ENCODE data around the gene MEA1.

Gene MEA1

DNA sequence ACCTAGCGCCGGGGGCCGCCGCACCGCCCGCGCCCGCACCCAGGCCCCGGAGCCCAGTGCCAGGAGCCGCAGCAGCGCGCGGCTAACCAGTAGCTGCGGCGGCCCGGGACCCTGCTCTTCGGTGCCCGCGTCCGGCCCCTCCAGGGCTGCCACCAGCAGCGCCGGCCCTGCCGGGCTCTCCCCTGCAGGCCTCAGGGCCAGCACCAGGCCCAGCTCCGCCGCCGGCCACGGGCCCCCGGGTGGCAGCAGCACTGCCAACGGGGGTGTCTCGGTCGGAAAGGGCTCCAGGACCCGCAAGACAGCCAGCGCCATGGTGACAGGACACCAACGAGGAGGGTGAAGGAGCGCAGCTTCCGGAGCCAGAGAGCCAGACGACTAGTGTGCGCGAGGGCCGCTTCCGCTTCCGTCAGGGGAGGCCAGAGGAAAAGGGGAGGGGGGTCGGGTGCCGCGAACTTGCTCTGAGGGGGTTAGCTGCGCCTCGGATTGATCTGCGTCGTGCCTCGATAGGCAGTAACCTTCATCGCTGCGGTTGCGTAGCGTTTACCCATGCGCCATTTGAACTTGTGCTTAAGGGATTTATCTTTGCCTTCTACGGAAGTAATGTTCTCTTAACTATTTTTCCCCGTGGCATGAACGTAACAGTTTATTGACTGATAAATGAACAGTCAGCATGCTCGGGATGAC lies 34.8 kb downstream of the MEA1 start, which contains the start of gene PEX6 (continued):
- TF ChIP-seq, protein P1, sequence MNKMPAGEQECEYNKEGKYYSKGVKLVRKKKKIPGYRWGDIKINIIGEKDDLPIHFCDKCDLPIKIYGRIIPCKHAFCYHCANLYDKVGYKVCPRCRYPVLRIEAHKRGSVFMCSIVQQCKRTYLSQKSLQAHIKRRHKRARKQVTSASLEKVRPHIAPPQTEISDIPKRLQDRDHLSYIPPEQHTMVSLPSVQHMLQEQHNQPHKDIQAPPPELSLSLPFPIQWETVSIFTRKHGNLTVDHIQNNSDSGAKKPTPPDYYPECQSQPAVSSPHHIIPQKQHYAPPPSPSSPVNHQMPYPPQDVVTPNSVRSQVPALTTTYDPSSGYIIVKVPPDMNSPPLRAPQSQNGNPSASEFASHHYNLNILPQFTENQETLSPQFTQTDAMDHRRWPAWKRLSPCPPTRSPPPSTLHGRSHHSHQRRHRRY (tag by site-specific recombination; IDR thresholded peaks at IDR 0.05), result no peak
- TF ChIP-seq, protein P2, sequence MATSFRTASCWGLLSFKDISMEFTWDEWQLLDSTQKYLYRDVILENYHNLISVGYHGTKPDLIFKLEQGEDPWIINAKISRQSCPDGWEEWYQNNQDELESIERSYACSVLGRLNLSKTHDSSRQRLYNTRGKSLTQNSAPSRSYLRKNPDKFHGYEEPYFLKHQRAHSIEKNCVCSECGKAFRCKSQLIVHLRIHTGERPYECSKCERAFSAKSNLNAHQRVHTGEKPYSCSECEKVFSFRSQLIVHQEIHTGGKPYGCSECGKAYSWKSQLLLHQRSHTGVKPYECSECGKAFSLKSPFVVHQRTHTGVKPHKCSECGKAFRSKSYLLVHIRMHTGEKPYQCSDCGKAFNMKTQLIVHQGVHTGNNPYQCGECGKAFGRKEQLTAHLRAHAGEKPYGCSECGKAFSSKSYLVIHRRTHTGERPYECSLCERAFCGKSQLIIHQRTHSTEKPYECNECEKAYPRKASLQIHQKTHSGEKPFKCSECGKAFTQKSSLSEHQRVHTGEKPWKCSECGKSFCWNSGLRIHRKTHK (tag by site-specific recombination; IDR thresholded peaks at IDR 0.05), result no peak
- 0 out of 2 replicates have a peak, but pooled peaks have one; percentile 55 for TF ChIP-seq ZNF24 (tag by site-specific recombination; IDR thresholded peaks at IDR 0.05)
- TF ChIP-seq SCRT2 (tag by site-specific recombination; IDR thresholded peaks at IDR 0.05), result no peak
- no peak for TF ChIP-seq ZNF146 (tag by site-specific recombination; IDR thresholded peaks at IDR 0.05)
- TF ChIP-seq ZNF623 (tag by site-specific recombination; IDR thresholded peaks at IDR 0.05), result no peak
- TF ChIP-seq BCL11B (tag by site-specific recombination; IDR thresholded peaks at IDR 0.05; ENCODE audit: low read depth), result no peak
- no peak for TF ChIP-seq ZNF776 (tag by site-specific recombination; IDR thresholded peaks at IDR 0.05; ENCODE audit: borderline replicate concordance)
- TF ChIP-seq, protein P3, sequence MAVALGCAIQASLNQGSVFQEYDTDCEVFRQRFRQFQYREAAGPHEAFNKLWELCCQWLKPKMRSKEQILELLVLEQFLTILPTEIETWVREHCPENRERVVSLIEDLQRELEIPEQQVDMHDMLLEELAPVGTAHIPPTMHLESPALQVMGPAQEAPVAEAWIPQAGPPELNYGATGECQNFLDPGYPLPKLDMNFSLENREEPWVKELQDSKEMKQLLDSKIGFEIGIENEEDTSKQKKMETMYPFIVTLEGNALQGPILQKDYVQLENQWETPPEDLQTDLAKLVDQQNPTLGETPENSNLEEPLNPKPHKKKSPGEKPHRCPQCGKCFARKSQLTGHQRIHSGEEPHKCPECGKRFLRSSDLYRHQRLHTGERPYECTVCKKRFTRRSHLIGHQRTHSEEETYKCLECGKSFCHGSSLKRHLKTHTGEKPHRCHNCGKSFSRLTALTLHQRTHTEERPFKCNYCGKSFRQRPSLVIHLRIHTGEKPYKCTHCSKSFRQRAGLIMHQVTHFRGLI (tag by site-specific recombination; IDR thresholded peaks at IDR 0.05), result 0 out of 2 replicates have a peak, but pooled peaks have one; percentile 10
- TF ChIP-seq ZBTB7A (tag by site-specific recombination; IDR thresholded peaks at IDR 0.05; ENCODE audit: low read depth), result no peak; the same call in 1 of the 2 replicates
- TF ChIP-seq SETDB1 (IDR thresholded peaks at IDR 0.05; ENCODE audit: insufficient read length, low read length), result no peak
- TF ChIP-seq SP2 (tag by site-specific recombination; IDR thresholded peaks at IDR 0.05), result peak; percentile 76
- TF ChIP-seq ZNF843 (tag by site-specific recombination; IDR thresholded peaks at IDR 0.05), result peak; percentile 44; the same call in 1 of the 2 replicates
- no peak for TF ChIP-seq GFI1B (tag by site-specific recombination; IDR thresholded peaks at IDR 0.05)
- no peak for TF ChIP-seq ZNF248 (tag by site-specific recombination; IDR thresholded peaks at IDR 0.05)
- TF ChIP-seq ZNF521 (tag by site-specific recombination; IDR thresholded peaks at IDR 0.05), result no peak
- TF ChIP-seq ZNF37A (tag by site-specific recombination; IDR thresholded peaks at IDR 0.05), result no peak
- TF ChIP-seq, protein P4, sequence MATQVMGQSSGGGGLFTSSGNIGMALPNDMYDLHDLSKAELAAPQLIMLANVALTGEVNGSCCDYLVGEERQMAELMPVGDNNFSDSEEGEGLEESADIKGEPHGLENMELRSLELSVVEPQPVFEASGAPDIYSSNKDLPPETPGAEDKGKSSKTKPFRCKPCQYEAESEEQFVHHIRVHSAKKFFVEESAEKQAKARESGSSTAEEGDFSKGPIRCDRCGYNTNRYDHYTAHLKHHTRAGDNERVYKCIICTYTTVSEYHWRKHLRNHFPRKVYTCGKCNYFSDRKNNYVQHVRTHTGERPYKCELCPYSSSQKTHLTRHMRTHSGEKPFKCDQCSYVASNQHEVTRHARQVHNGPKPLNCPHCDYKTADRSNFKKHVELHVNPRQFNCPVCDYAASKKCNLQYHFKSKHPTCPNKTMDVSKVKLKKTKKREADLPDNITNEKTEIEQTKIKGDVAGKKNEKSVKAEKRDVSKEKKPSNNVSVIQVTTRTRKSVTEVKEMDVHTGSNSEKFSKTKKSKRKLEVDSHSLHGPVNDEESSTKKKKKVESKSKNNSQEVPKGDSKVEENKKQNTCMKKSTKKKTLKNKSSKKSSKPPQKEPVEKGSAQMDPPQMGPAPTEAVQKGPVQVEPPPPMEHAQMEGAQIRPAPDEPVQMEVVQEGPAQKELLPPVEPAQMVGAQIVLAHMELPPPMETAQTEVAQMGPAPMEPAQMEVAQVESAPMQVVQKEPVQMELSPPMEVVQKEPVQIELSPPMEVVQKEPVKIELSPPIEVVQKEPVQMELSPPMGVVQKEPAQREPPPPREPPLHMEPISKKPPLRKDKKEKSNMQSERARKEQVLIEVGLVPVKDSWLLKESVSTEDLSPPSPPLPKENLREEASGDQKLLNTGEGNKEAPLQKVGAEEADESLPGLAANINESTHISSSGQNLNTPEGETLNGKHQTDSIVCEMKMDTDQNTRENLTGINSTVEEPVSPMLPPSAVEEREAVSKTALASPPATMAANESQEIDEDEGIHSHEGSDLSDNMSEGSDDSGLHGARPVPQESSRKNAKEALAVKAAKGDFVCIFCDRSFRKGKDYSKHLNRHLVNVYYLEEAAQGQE (tag by site-specific recombination; IDR thresholded peaks at IDR 0.05), result no peak
- TF ChIP-seq ZNF335 (tag by site-specific recombination; conservative IDR thresholded peaks at IDR 0.05), result peak; percentile 84
- TF ChIP-seq, protein P5, sequence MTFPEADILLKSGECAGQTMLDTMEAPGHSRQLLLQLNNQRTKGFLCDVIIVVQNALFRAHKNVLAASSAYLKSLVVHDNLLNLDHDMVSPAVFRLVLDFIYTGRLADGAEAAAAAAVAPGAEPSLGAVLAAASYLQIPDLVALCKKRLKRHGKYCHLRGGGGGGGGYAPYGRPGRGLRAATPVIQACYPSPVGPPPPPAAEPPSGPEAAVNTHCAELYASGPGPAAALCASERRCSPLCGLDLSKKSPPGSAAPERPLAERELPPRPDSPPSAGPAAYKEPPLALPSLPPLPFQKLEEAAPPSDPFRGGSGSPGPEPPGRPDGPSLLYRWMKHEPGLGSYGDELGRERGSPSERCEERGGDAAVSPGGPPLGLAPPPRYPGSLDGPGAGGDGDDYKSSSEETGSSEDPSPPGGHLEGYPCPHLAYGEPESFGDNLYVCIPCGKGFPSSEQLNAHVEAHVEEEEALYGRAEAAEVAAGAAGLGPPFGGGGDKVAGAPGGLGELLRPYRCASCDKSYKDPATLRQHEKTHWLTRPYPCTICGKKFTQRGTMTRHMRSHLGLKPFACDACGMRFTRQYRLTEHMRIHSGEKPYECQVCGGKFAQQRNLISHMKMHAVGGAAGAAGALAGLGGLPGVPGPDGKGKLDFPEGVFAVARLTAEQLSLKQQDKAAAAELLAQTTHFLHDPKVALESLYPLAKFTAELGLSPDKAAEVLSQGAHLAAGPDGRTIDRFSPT (tag by site-specific recombination; IDR thresholded peaks at IDR 0.05), result no peak
- TF ChIP-seq ZNF184 (tag by site-specific recombination; IDR thresholded peaks at IDR 0.05), result 0 out of 2 replicates have a peak, but pooled peaks have one; percentile 35
- TF ChIP-seq, protein P6, sequence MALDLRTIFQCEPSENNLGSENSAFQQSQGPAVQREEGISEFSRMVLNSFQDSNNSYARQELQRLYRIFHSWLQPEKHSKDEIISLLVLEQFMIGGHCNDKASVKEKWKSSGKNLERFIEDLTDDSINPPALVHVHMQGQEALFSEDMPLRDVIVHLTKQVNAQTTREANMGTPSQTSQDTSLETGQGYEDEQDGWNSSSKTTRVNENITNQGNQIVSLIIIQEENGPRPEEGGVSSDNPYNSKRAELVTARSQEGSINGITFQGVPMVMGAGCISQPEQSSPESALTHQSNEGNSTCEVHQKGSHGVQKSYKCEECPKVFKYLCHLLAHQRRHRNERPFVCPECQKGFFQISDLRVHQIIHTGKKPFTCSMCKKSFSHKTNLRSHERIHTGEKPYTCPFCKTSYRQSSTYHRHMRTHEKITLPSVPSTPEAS (tag by site-specific recombination; IDR thresholded peaks at IDR 0.05), result no peak
- no peak for TF ChIP-seq PRDM1 (tag by site-specific recombination; IDR thresholded peaks at IDR 0.05)
- no peak for TF ChIP-seq ZNF175 (tag by site-specific recombination; IDR thresholded peaks at IDR 0.05)
- TF ChIP-seq ZNF221 (tag by site-specific recombination; IDR thresholded peaks at IDR 0.05; ENCODE audit: borderline replicate concordance), result no peak
